ENCODE measurements around the gene TK2.

GRCh38 chr16:66596986-66597848 is 47.3 kb upstream of the TK2 start:
- no peak for TF ChIP-seq POLR2A (IDR thresholded peaks at IDR 0.05)
- TF ChIP-seq CTCF (IDR thresholded peaks at IDR 0.05), result no peak
